SU-DHL-6 (cell line): Measurements from ENCODE around the gene CUTC.

Experiments
- H2AFZ ChIP-seq: fragments of 200-600 bp; sonication (generic); 2 replicates; pipeline ENCODE4 v1.6.1; 2014; ENCODE audit warnings: low read depth, mild to moderate bottlenecking, moderate library complexity, mixed read lengths, antibody characterized with exemption, low read length; ENCODE audit not compliant: severe bottlenecking
- H3F3A ChIP-seq: fragments of 200-600 bp; shearing (Covaris generic); 2 replicates; pipeline ENCODE4 v1.6.0; 2016; ENCODE audit warnings: antibody characterized with exemption, mild to moderate bottlenecking; ENCODE audit not compliant: insufficient read depth
- H3K27ac ChIP-seq: fragments of 200-600 bp; sonication (generic); 2 replicates; pipeline ENCODE4 v1.5.1; 2016; ENCODE audit warnings: low read depth, mild to moderate bottlenecking, low read length, moderate library complexity, mixed read lengths
- H3K27me3 ChIP-seq: fragments of 200-600 bp; sonication (generic), shearing (Covaris generic); 2 replicates; pipeline ENCODE4 v1.6.0; 2014; ENCODE audit warnings: mild to moderate bottlenecking, low read length
- H3K36me3 ChIP-seq: fragments of 200-600 bp; sonication (generic); 2 replicates; pipeline ENCODE4 v1.6.1; 2014; ENCODE audit warnings: mild to moderate bottlenecking, low read length, mixed read lengths
- H3K4me2 ChIP-seq: fragments of 300-600, 200-600 bp; shearing (Covaris generic), sonication (generic); 2 replicates; pipeline ENCODE4 v1.6.0; 2014; ENCODE audit warnings: low read length, low read depth, mild to moderate bottlenecking; ENCODE audit not compliant: poor library complexity, severe bottlenecking
- H3K4me3 ChIP-seq: fragments of 200-600 bp; sonication (generic); 2 replicates; pipeline ENCODE4 v1.5.1; 2014; ENCODE audit warnings: antibody characterized with exemption, low read length, mild to moderate bottlenecking, mixed read lengths; ENCODE audit not compliant: insufficient read depth, poor library complexity, severe bottlenecking
- H3K79me2 ChIP-seq: fragments of 200-600 bp; sonication (generic); 2 replicates; pipeline ENCODE4 v1.6.1; 2014; ENCODE audit warnings: mild to moderate bottlenecking, low read length, moderate library complexity; ENCODE audit not compliant: insufficient read depth
- H3K9ac ChIP-seq: fragments of 200-600 bp; sonication (generic); 2 replicates; pipeline ENCODE4 v1.7.0; 2014; ENCODE audit warnings: mild to moderate bottlenecking, low read length
- H3K9me2 ChIP-seq: fragments of 200-600 bp; sonication (generic); replicated peaks from 2 replicates; pipeline ENCODE4 v1.6.1; 2014; ENCODE audit warnings: low read length; ENCODE audit not compliant: insufficient read depth
- H3K9me3 ChIP-seq: fragments of 200-600 bp; sonication (generic); 2 replicates; pipeline ENCODE4 v1.6.1; 2014; ENCODE audit warnings: low read length, mixed read lengths; ENCODE audit not compliant: insufficient read depth
- H4K20me1 ChIP-seq: fragments of 200-600 bp; sonication (generic); 2 replicates; pipeline ENCODE4 v1.6.1; 2014; ENCODE audit warnings: low read depth, mild to moderate bottlenecking, antibody characterized with exemption, low read length, moderate library complexity, mixed read lengths
- EZH2phosphoT487 ChIP-seq: fragments of 200-600 bp; sonication (generic), shearing (Covaris generic); conservative IDR thresholded peaks from 2 replicates; pipeline ENCODE4 v1.6.1; 2018; ENCODE audit warnings: mild to moderate bottlenecking, antibody characterized with exemption, low read length, moderate library complexity, mixed read lengths
- TF ChIP-seq, protein P1 (sequence below): fragments of 200-600 bp; sonication (generic); IDR thresholded peaks from one replicate; pipeline ENCODE4 v1.5.1; 2017; ENCODE audit warnings: antibody characterized with exemption, mild to moderate bottlenecking, low read length, moderate library complexity; ENCODE audit not compliant: insufficient read depth, poor library complexity, severe bottlenecking

The CUTC gene

DNA sequence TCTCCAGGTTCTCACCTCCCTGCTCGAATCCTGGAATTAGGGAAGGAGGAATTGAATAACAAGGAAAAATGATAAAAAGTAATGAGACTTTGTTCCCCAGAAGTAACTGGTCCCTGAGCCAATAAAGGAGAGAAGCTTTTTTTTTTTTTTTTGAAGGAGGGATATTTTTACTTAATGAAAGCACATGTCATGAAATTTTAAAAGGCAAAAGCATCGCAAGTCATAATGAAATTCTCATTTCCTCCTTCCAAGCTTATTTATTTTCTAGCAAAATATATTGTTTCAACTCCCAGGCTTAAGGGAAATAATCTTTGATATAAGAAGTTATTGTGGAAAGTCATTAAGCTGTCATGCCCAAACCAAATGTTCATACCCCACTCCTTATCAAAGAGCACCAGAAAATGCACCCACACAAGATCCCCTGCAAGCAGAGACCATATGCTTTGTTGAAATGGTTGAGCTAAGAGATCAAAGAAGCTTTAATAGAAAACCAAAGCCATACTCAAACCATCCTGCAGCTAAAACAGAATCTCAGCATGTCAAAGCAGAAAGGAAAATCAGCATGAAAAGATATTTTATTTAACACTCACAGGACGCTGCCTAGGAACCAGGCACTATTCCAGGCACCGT, 33.8 kb downstream of the CUTC start:
- Histone ChIP-seq H2AFZ (no peak overlapping the region), H3K4me2 (no peak overlapping the region), H3K27me3 (no peaks in the 10 kb centered on the region), H3K9ac (no peak overlapping the region), H3K4me3 (no peak overlapping the region), H3F3A (peaks cover 6% of the 10 kb centered on the region; the same call in 1 of the 2 replicates), H3K36me3 (0 out of 2 replicates have a peak, but pooled peaks cover 6% of the 10 kb centered on the region), H3K9me2 (no peaks in the 10 kb centered on the region), H3K27ac (no peak overlapping the region), H3K9me3 (no peaks in the 10 kb centered on the region), H3K79me2 (no peaks in the 10 kb centered on the region), H4K20me1 (no peaks in the 10 kb centered on the region)
- TF ChIP-seq EZH2phosphoT487: no peak
- TF ChIP-seq, protein P1, sequence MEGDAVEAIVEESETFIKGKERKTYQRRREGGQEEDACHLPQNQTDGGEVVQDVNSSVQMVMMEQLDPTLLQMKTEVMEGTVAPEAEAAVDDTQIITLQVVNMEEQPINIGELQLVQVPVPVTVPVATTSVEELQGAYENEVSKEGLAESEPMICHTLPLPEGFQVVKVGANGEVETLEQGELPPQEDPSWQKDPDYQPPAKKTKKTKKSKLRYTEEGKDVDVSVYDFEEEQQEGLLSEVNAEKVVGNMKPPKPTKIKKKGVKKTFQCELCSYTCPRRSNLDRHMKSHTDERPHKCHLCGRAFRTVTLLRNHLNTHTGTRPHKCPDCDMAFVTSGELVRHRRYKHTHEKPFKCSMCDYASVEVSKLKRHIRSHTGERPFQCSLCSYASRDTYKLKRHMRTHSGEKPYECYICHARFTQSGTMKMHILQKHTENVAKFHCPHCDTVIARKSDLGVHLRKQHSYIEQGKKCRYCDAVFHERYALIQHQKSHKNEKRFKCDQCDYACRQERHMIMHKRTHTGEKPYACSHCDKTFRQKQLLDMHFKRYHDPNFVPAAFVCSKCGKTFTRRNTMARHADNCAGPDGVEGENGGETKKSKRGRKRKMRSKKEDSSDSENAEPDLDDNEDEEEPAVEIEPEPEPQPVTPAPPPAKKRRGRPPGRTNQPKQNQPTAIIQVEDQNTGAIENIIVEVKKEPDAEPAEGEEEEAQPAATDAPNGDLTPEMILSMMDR: no peak

- H3K36me3 ChIP-seq: 0 out of 2 replicates have a peak, but pooled peaks cover 6% of the 10 kb centered on the region
- H3K9me3 ChIP-seq: no peaks in the 10 kb centered on the region
- H3K4me3 ChIP-seq: no peak overlapping the region
- no peak overlapping the region for H2AFZ ChIP-seq
- H3K9me2 ChIP-seq: no peaks in the 10 kb centered on the region
- H3K4me2 ChIP-seq: no peak overlapping the region
- no peaks in the 10 kb centered on the region for H3K79me2 ChIP-seq
- H4K20me1 ChIP-seq: no peaks in the 10 kb centered on the region
- no peak overlapping the region for H3K27ac ChIP-seq
- TF ChIP-seq, protein P1: no peak
- no peak for TF ChIP-seq EZH2phosphoT487
- no peaks in the 10 kb centered on the region for H3K27me3 ChIP-seq
- H3K9ac ChIP-seq: no peak overlapping the region
- peaks cover 6% of the 10 kb centered on the region; the same call in 1 of the 2 replicates for H3F3A ChIP-seq
These were observed 34.3 kb downstream of the CUTC start for GRCh38 chr10:99766302-99766681.

DNA sequence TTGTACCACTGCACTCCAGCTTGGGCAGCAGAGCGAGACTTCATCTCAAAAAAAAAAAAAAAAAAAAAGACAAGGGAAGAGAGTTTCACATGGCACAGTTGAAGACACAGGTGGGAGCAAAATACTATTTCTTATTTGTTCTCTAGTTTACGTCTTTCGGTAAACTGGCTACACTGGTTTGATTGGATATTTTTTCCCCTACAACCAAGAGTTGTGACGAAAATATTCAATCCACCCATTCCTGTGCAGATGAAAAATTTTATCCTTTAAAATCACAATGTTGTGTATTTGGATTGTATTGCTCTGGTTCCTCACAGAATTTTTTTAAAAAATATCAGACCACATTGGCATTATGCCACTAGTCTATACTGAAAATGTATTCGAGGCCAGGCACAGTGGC, 35.9 kb downstream of the CUTC start:
- Histone ChIP-seq H3K9me2 (no peaks in the 10 kb centered on the region), H3K27ac (no peak overlapping the region), H4K20me1 (no peaks in the 10 kb centered on the region), H3K36me3 (0 out of 2 replicates have a peak, but pooled peaks cover 6% of the 10 kb centered on the region), H3K4me2 (no peak overlapping the region), H3F3A (peaks cover 6% of the 10 kb centered on the region; the same call in 1 of the 2 replicates), H3K9me3 (no peaks in the 10 kb centered on the region), H2AFZ (no peak overlapping the region), H3K27me3 (no peaks in the 10 kb centered on the region), H3K9ac (no peak overlapping the region), H3K4me3 (no peak overlapping the region), H3K79me2 (no peaks in the 10 kb centered on the region)
- TF ChIP-seq EZH2phosphoT487: no peak
- TF ChIP-seq, protein P1: no peak
